NCI-H2227 (cell line): ENCODE results near the gene STXBP5.
A peak's percentile ranks its signal among the peaks of the same experiment; 100 is the strongest.

Experiments
- DNase-seq: peaks from one replicate; lab custom pipeline; 2025; ENCODE audit not compliant: unreplicated experiment; lab: John Stamatoyannopoulos, UW

The STXBP5 gene

DNA sequence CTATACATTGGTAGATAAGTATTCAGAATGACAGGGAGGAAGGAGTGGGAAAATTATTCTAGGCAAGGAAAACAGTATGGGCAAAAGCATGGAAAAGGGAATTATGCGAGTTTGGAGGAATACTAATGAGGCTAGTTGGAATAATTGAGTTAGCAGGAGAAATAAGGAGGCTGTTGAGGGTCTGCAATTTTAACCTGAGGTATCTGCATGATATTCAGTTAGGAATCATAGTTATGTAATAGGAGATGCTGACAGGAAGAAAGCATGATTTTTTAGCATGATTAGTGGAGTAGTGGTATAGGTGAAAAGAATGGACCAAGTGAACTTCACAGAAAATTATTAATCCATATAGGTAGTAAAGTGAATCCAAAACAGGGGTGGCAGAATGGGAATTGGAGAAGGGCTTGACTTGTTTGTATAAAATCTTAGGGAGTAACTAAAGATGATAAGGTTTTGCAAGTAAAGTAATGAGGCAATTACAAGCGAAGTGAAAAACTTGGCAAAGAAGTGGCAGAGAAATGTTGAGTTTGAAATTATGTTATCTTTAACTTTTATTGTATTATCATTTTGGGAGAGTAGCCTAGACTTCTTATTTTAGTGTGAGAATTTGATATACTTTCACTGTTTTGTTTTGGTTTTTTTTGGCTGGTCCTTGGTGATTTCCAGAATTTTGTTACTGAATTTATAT lies 5.7 kb downstream of the STXBP5 start:
- DNase-seq, result no peak

DNA sequence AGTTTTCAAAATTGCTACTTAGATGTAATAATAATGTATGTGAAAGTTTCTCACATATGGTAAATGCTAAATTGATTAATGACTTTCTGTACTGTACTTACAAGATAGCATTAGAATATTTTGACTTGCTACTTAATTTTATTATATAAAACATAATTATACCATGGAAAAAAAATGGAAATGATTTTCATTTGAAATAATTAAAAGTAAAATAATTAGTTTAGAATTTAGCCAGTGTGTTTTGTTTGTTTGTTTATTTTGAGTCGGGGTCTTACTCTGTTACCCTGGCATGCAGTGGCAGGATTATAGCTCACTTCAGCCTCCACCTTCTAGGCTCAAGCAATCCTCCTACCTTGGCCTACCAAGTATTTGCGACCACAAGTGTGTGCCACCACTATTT lies 7.1 kb downstream of the STXBP5 start:
- DNase-seq, result no peak

DNA sequence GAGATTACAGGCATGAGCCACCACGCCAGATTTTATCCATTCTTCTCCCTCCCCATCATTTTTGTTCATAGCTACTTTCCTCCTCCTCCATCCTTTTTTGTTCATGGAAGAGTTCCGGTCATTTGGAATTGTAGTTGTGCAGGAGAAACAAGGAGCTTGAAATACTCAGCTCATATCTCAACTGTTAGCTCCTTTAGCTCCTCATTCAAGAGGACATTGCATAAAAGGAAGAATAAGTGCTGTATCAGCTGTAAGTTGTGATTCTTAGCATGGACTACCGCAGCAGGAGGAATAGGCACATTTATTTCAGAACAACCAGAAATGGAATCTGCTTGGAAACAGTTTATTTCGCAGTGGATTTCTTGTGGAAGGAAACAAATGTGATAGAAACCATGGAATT lies 7.6 kb downstream of the STXBP5 start:
- DNase-seq, result no peak

GRCh38 chr6:147212622-147213021 lies 8.4 kb downstream of the STXBP5 start:
- no peak for DNase-seq

DNA sequence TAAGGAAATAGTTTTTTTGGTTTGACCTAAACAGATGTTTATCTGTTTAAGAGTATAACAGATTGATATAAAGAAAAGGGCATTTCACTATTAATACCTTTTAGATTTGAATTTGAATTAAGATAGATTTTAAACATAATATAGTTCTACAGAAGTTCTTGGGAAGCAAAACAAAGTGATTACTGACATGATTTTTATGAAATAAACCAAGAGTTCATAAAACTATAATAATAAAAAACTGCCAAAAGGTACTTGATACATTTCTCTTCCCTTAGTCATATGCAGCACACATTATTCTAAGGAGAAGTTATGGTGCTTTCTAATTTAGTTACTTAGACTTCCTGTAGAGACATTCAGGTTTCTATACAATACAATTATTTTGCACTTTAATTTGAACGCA lies 9.6 kb downstream of the STXBP5 start:
- no peak for DNase-seq

- DNase-seq, result no peak
Observed at GRCh38 chr6:147214248-147215227, 10.3 kb downstream of the STXBP5 start.

GRCh38 chr6:147216915-147217314 lies 12.7 kb downstream of the STXBP5 start:
- DNase-seq, result peak; percentile 81

- DNase-seq, result no peak
Observed at GRCh38 chr6:147217840-147218404, 13.7 kb downstream of the STXBP5 start.

DNA sequence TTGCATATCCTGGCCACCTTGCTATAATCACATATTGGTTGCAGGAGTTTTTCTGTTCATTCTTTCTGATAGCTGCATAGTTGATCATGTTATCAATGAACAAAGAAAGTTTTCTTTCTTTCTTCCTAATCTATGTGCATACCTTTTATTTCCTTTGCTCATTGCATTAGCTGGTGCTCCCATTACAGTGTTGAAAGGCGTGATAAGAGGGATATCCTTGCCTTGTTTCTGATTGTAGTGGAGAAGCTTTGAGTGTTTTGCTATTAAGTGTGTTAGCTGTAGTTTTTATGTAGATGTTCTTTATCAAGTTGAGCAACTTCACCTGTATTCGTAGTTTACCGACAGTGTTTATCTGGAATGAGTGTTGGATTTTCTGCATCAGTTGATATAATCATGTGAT lies 14.6 kb downstream of the STXBP5 start:
- DNase-seq, result no peak

- DNase-seq, result no peak
Observed at GRCh38 chr6:147219463-147219862, 15.2 kb downstream of the STXBP5 start.

DNA sequence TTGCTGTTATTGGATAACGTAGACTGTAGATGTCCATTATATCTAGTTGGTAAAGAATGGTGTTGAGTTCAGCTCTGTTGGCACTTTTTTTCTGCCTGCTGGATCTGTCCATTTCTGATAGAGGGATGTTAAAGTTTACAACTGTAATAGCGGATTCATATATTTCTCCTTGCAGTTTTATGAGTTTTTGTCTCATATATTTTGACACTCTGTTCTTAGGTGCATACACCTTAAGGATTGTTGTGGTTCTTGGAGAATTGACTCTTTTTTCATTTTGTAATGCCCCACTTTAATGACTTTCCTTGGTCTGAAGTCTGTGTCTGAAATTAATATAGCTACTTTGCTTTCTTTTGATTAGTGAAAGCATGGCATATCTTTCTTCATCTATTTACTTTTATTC lies 16.1 kb downstream of the STXBP5 start:
- no peak for DNase-seq

GRCh38 chr6:147221739-147222138 lies 17.5 kb downstream of the STXBP5 start:
- no peak for DNase-seq

DNA sequence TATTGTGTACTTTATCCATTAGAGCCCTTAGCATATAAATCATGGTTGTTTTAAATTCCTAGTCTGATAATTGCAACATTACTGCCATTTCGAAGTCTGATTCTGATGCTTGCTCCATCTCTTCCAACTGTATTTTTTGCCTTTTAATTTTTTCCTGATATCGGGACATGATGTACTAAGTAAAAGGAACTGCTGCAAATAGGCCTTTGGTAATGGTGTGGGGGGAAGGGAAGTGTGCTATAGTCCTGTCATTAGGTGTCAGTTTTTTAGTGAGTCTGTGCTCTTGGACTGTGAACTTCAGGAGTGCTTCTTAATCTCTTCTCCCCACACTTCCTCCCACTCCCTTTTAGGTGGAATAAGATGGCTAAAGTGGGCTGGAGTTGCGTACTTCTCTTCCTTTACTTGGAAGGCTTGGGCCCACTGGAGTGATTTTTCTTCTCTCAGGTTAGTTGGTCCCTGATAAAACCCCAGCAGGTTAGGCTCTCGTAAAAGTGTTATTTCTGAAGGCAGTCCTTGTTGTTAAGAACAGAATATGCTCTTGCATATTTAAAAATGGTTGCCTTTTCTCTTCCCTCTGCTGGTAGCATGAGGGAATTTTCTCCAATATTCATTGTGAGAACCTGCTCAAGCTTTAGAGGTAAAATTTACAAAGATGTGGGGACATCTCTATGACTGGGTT lies 18.1 kb downstream of the STXBP5 start:
- DNase-seq, result no peak

DNA sequence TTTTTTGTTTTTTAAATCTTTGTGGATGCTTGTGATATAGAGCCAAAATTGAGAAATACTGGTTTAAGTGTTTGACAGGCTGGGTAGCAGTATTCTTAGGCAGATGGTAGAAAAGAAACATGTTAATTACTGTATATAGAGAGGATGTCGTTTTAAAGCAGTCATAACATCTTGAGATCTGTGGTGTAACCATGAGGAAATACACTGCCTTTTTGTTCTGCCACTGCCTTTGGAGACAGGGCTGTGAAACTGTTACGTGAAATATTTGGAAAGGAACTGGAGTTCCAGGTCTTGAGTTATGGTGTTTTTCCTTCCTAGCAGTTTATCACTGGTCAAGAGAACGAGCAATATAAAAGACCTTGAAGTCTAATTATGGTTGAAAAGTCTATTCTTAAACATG lies 19.5 kb downstream of the STXBP5 start:
- DNase-seq, result no peak

DNA sequence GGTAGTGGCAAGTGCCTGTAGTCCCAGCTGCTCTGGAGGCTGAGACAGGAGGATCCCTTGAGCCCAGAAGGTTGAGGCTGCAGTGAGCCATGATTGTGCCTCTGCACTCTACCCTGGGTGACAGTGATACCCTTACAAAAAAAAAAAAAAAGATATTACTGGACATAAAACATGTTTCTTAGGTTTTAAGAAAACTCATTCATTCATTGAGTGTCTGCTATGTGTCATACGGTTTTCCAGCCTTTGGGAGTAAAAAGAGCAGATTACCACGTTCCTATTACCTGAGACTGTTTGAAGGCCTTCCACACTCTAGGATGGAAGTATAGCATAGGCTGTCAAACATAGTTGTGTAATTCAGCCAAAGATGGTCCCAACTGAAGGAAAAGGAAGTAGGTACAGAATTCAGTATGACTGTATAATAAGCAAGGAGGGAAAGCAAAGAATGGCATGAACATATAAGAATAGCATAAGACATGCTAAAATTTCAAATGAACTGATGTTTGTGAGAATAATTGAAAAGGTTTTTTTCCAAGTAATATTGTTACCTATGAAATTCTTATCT lies 22.0 kb downstream of the STXBP5 start:
- no peak for DNase-seq

- DNase-seq, result no peak
Observed at GRCh38 chr6:147226877-147227276, 22.7 kb downstream of the STXBP5 start.

DNA sequence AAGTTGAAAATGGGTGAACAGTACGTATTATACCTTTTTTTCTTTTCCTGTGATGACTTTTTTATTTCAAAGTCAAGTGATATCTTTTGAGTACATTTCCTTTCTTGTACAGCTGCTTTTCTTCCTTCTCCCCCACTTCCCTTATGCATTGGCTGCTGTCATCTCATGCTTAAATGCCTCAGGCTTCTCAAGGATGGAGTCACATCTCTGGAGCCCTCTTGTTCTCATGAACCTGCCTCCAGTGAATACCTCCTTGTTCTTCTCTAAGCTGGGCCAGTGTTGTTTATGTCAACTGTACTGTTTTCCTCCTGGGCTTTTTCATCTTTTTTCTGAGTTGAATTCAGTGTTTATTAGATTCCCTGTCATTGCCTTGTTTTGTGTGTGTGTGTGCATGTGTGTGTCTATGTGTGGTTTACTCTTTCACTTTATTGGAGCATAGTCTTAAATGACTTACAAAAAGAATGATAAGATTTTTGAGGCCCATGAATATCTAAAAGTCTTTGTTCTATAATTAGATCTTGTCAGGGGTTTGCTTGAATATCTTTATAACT lies 23.6 kb downstream of the STXBP5 start:
- no peak for DNase-seq

- no peak for DNase-seq
Observed at GRCh38 chr6:147231589-147231988, 27.4 kb downstream of the STXBP5 start.

GRCh38 chr6:147234685-147235084 lies 30.5 kb downstream of the STXBP5 start:
- DNase-seq, result no peak

DNA sequence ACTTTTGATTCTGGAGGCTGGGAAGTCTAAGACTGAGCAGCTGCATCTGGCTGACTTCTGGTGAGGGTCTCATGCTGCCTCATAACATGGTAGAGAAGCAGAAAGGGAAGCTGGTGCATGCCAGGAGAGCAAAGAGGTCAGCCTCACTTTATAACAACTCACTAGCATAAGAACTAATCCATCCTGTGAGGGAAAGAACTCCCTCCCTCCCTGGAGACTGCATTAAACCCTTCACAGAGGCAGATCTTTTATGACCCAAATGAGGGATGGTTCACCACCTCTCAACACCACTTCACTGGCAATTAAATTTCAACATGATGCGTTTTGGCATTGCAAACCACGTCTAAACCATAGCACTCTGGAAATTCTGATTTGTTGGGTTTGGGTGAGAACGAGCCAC lies 33.9 kb downstream of the STXBP5 start:
- no peak for DNase-seq

GRCh38 chr6:147238906-147239305 lies 34.7 kb downstream of the STXBP5 start:
- DNase-seq, result no peak
